Stomach (tissue), 9 donors: ENCODE results near the gene STIM1. TPM values are rescaled to one million over a fixed set of nuclear protein-coding genes. Genes with fewer than 3 reads are reported as not detected.

ENCODE experiments used
- DNase-seq, 2 donors: peaks; one replicate each; pipeline versions ENCODE4 v3.0.0 to v3.0.0-alpha.2; 2013 to 2019
- H3K27ac ChIP-seq, 5 donors: fragments of 200-600 bp in 4 of 5; sonication (generic) in 4 of 5; one replicate each; pipeline ENCODE4 v1.5.1; 2013 to 2019; ENCODE audit warnings: mild to moderate bottlenecking in 1 of 5, moderate library complexity in 1 of 5
- H3K27me3 ChIP-seq, 3 donors: fragments of 200-600 bp; sonication (generic); one replicate each; pipeline ENCODE4 v1.5.1; 2017 to 2019; ENCODE audit warnings: mixed run types in 1 of 3
- H3K36me3 ChIP-seq, 4 donors: fragments of 200-600 bp; sonication (generic); 1 replicate in 3 of 4; 2 replicates in 1 of 4; pipeline ENCODE4 v1.5.1; 2016 to 2019
- H3K4me1 ChIP-seq, 4 donors: fragments of 200-600 bp; sonication (generic); one replicate each; pipeline ENCODE4 v1.5.1; 2016 to 2019
- H3K4me3 ChIP-seq, 4 donors: fragments of 200-600 bp; sonication (generic) in 3 of 4; one replicate each; pipeline ENCODE4 v1.5.1; 2016 to 2019; ENCODE audit warnings: mild to moderate bottlenecking in 1 of 4
- H3K9me3 ChIP-seq, 4 donors: fragments of 200-600 bp; sonication (generic); one replicate each; pipeline ENCODE4 v1.5.1; 2016 to 2019
- EP300 ChIP-seq: sonication (generic); formaldehyde crosslinking; IDR thresholded peaks from one replicate; pipeline ENCODE4 v1.6.1; 2017; ENCODE audit warnings: antibody characterized with exemption
- POLR2A ChIP-seq, 4 donors: fragments of 450-650 bp; IDR thresholded peaks; one replicate each; pipeline ENCODE4 v1.6.1; 2016; ENCODE audit warnings: antibody characterized with exemption in 4 of 4, control low read depth in 2 of 4, mild to moderate bottlenecking in 1 of 4, moderate library complexity in 1 of 4
- POLR2AphosphoS5 ChIP-seq, 3 donors: sonication (generic); formaldehyde crosslinking; IDR thresholded peaks; one replicate each; pipeline ENCODE4 v1.6.1; 2016; ENCODE audit warnings: antibody characterized with exemption in 3 of 3
- WGBS, 5 donors: extraction: QIAGEN DNeasy Blood & Tissue Kit in 3 of 5; methylation state at CpG; one replicate each; pipeline versions ENCODE4 v1.1.5 to v1.1.7; 2013 to 2018; 5-methylcytosine and 5-hydroxymethylcytosine counted together
- intact Hi-C: fragments of 100-400 bp; cut with DNase I; formaldehyde crosslinking; loops from one replicate; pipeline ENCODE4 v1.15.1; 2023; ENCODE audit warnings: low total_unique reads
- polyA plus RNA-seq, 3 donors: library from polyadenylated mRNA; stranded (reverse); fragments of 200-250 nt; gene quantifications; one replicate each; pipeline ENCODE4 v1.2.3, GENCODE V29; 2013
- total RNA-seq, 5 donors: library from RNA; depleted of rRNA; stranded (reverse); fragments of >200 nt; gene quantifications; one replicate each; pipeline versions ENCODE4 v1.1.0 to v1.2.3, GENCODE V29; 2014 to 2016
- TF ChIP-seq, protein P1 (sequence below), 7 experiments: fragments of 450-650 bp in 4 of 7; fragments of 200-600 bp in 3 of 7; sonication (generic) in 3 of 7; IDR thresholded peaks; one replicate each; pipeline ENCODE4 v1.5.1; 2016 to 2019; ENCODE audit warnings: antibody characterized with exemption in 7 of 7, control low read depth in 2 of 7, mild to moderate bottlenecking in 1 of 7
- donor health status: healthy with polysubstance abuse.
- donor health status: Bipolar disorder and iron deficiency.
- donor health status: healthy.

The STIM1 gene
- total and polyA plus RNA-seq, 8 donors = 8.7 to 70.7 (median 34.3) TPM

DNA sequence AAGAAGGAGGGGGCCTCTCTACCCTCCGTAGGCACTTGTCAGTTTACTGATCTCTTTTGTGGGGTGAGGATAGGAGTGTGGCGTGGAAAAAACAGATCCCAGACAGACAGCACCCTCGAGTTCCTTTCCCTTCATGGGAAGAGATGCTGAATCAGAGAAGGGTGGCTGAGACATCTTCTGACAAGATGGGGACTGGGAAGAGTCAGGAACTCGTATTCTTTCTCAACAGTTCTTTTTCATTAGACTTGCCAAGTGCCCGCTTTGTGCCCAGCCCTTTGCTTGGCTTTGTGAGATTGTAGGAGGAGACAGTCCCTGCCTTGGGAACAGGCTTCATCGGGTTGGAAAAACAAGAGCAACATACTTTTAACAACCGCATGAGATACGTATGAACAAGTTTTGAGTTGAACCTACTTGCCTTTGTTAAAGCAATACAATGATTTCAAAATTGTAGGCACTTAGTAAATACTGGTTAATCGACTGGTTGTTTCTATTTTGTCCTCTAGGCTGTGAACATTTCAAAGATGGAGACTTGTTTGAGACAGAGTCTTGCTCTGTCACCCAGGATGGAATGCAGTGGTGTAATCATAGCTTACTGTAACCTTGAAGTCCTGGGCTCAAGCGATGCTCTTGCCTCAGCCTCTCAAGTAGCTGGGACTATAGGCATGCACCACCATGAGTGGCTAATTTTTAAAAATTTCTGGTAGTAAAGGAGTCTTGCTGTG, 240.2 kb downstream of the STIM1 start:
- WGBS, 5 donors = 11 to 14% (median 14%) methylated on average over 10 of the region's 10 CpGs
- no peak for TF ChIP-seq POLR2A (IDR thresholded peaks at IDR 0.05)
- TF ChIP-seq, protein P1, sequence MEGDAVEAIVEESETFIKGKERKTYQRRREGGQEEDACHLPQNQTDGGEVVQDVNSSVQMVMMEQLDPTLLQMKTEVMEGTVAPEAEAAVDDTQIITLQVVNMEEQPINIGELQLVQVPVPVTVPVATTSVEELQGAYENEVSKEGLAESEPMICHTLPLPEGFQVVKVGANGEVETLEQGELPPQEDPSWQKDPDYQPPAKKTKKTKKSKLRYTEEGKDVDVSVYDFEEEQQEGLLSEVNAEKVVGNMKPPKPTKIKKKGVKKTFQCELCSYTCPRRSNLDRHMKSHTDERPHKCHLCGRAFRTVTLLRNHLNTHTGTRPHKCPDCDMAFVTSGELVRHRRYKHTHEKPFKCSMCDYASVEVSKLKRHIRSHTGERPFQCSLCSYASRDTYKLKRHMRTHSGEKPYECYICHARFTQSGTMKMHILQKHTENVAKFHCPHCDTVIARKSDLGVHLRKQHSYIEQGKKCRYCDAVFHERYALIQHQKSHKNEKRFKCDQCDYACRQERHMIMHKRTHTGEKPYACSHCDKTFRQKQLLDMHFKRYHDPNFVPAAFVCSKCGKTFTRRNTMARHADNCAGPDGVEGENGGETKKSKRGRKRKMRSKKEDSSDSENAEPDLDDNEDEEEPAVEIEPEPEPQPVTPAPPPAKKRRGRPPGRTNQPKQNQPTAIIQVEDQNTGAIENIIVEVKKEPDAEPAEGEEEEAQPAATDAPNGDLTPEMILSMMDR (IDR thresholded peaks at IDR 0.05) = no peak
- TF ChIP-seq EP300 = no peak
- peak in 1 of 3 donors; percentile 21 for TF ChIP-seq POLR2AphosphoS5 (IDR thresholded peaks at IDR 0.05)
- peaks cover 0 to 15% (median 11%) of the 10 kb centered on the region in 4 donors for H3K36me3 ChIP-seq
- H3K27ac ChIP-seq = peak overlapping the region in 4 of 5 donors; percentile 89 to 96 (median 94)
- no peaks in the 10 kb centered on the region for H3K9me3 ChIP-seq
- no peaks in the 10 kb centered on the region for H3K27me3 ChIP-seq
- peak overlapping the region; percentile 58 to 73 (median 65) for H3K4me3 ChIP-seq
- no peak for DNase-seq
- intact Hi-C loops = no loop called here
- peaks cover 17 to 67% (median 34%) of the 10 kb centered on the region in 4 donors for H3K4me1 ChIP-seq

DNA sequence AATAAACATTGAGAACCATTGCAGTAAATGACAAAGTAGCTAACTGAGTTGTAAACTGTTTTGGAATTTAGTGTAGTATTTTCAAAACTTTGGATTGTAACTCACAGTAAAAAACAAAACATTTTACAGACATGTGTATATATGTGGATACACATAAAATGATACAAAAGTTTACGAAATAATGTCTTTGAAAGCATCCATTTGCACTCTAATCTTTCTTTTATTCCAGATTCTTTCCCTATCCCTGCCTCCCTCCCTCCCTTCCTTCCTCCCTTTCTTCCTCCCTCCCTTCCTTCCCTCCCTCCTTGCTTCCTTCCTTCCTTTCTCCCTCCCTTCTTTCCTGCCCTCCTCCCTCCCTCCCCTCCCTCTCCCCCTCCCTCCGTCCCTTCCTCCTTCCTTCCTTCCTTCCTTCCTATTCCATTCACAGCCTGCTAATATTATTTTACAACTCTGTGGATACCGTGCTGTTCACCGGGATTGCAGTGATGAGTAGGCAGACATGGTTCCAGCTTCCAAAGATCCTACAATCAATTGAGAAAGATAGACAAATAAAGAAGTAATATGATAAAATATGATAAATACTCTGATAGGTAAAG, 242.7 kb downstream of the STIM1 start:
- Histone ChIP-seq H3K27me3 (no peaks in the 10 kb centered on the region), H3K4me1 (peaks cover 17 to 63% (median 34%) of the 10 kb centered on the region in 4 donors), H3K36me3 (peaks cover 0 to 14% (median 13%) of the 10 kb centered on the region in 4 donors), H3K27ac (no peak overlapping the region), H3K4me3 (no peak overlapping the region), H3K9me3 (no peaks in the 10 kb centered on the region)
- intact Hi-C loops = no loop called here
- TF ChIP-seq POLR2A (IDR thresholded peaks at IDR 0.05) (no peak), POLR2AphosphoS5 (IDR thresholded peaks at IDR 0.05) (no peak), EP300 (no peak)
- TF ChIP-seq, protein P1 (IDR thresholded peaks at IDR 0.05) = no peak
- 65 to 80% (median 68%) methylated on average over 4 of the region's 4 CpGs for WGBS, 5 donors
- DNase-seq = no peak

DNA sequence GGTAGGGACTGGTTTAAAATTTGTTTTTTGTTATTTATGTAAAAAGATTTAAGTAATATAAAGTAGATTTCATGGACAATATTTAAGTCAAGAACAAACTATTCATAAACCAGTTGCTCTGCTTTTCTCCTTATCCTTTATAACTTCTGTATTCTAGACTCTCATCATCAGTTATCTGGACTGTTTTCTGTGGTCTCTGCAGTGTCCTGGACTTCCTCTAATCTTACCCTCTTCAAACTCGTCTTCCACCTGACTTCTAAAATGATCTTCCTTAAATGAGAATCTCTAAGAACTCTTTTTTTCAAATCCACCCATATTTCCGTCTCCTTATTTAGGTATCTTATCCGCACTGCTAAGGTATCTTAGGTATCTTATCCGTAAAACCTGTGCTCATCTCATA, 247.2 kb downstream of the STIM1 start:
- intact Hi-C loops = no loop called here
- H3K4me3 ChIP-seq = no peak overlapping the region
- no peaks in the 10 kb centered on the region for H3K27me3 ChIP-seq
- H3K27ac ChIP-seq = no peak overlapping the region
- WGBS, 5 donors = 86 to 96% (median 93%) methylated on average over 4 of the region's 4 CpGs
- peaks cover 0 to 35% (median 8%) of the 10 kb centered on the region in 4 donors for H3K4me1 ChIP-seq
- TF ChIP-seq POLR2A (IDR thresholded peaks at IDR 0.05) = no peak
- no peak for TF ChIP-seq POLR2AphosphoS5 (IDR thresholded peaks at IDR 0.05)
- no peak for TF ChIP-seq EP300
- TF ChIP-seq, protein P1 (IDR thresholded peaks at IDR 0.05) = no peak
- no peaks in the 10 kb centered on the region for H3K9me3 ChIP-seq
- peaks cover 18 to 57% (median 52%) of the 10 kb centered on the region in 4 donors for H3K36me3 ChIP-seq
- DNase-seq = no peak

DNA sequence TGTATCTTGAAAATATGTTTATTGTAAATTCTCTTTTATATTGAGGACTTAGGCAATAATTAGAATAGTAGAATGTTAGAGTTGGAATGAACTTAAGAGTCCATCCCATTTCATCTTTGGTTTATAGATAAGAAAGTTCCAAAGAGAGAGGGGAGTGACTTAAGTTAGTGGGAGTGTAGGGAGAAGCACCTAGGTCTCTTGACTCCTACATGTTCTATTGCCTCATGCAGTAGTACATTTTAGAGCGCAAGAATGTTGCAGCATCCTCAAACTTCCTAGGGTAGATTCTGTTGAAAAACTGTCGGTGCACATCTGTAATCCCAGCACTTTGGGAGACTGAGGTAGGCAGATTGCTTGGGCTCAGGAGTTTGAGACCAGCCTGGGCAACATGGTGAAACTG, 247.8 kb downstream of the STIM1 start:
- Histone ChIP-seq H3K27me3 (no peaks in the 10 kb centered on the region), H3K27ac (no peak overlapping the region), H3K4me3 (no peak overlapping the region), H3K36me3 (peaks cover 18 to 63% (median 57%) of the 10 kb centered on the region in 4 donors), H3K9me3 (no peaks in the 10 kb centered on the region), H3K4me1 (peaks cover 0 to 34% (median 5%) of the 10 kb centered on the region in 4 donors)
- WGBS, 5 donors = 88 to 98% (median 95%) methylated on average over 2 of the region's 2 CpGs
- intact Hi-C loops = no loop called here
- TF ChIP-seq, protein P1 (IDR thresholded peaks at IDR 0.05) = no peak
- no peak for TF ChIP-seq EP300
- no peak for TF ChIP-seq POLR2A (IDR thresholded peaks at IDR 0.05)
- TF ChIP-seq POLR2AphosphoS5 (IDR thresholded peaks at IDR 0.05) = no peak
- no peak for DNase-seq
